ENCODE measurements around the gene RPS2.
"Not testable (repeated sequence)": the region's sequence is repeated elsewhere in the genome, so short reads cannot be mapped to it uniquely, and the experiment has no call there.

Gene RPS2

GRCh38 chr16:1923299-1924034 lies 41.2 kb downstream of the RPS2 start:
- peak; percentile 20; the same call in 2 of the 3 replicates for ATAC-seq
- no peak for TF ChIP-seq RARB (CRISPR knock-in tag; IDR thresholded peaks at IDR 0.05)
- no peak for TF ChIP-seq ZNF8 (CRISPR knock-in tag; IDR thresholded peaks at IDR 0.05)
- no peak for TF ChIP-seq ZNF70 (CRISPR knock-in tag; IDR thresholded peaks at IDR 0.05)
- no peak for TF ChIP-seq ZC3H10 (CRISPR knock-in tag; IDR thresholded peaks at IDR 0.05)
- TF ChIP-seq SNAI2 (CRISPR knock-in tag; IDR thresholded peaks at IDR 0.05), result no peak
- TF ChIP-seq, protein P1, sequence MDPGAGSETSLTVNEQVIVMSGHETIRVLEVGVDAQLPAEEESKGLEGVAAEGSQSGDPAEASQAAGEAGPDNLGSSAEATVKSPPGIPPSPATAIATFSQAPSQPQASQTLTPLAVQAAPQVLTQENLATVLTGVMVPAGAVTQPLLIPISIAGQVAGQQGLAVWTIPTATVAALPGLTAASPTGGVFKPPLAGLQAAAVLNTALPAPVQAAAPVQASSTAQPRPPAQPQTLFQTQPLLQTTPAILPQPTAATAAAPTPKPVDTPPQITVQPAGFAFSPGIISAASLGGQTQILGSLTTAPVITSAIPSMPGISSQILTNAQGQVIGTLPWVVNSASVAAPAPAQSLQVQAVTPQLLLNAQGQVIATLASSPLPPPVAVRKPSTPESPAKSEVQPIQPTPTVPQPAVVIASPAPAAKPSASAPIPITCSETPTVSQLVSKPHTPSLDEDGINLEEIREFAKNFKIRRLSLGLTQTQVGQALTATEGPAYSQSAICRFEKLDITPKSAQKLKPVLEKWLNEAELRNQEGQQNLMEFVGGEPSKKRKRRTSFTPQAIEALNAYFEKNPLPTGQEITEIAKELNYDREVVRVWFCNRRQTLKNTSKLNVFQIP (CRISPR knock-in tag; IDR thresholded peaks at IDR 0.05; ENCODE audit: borderline replicate concordance, low read depth), result no peak
- TF ChIP-seq ZFP30 (CRISPR knock-in tag; IDR thresholded peaks at IDR 0.05), result no peak

DNA sequence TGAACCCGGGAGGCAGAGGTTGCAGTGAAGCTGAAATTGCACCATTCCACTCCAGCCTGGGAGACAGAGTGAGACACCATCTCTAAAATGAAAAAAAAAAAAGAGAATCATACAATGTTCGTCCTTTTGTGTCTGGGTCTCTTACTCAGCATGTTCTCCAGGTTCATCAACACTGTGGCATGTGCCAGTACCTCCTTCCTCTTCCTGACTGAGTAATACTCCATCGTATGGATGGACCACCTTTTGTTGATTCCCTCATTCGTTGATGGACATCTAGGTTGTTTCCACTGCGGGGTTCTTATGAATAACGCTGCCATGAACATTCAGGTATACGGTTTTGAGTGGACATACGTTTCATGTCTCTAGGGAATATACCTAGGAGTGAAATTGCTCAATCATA lies 42.3 kb downstream of the RPS2 start:
- TF ChIP-seq, protein P2, sequence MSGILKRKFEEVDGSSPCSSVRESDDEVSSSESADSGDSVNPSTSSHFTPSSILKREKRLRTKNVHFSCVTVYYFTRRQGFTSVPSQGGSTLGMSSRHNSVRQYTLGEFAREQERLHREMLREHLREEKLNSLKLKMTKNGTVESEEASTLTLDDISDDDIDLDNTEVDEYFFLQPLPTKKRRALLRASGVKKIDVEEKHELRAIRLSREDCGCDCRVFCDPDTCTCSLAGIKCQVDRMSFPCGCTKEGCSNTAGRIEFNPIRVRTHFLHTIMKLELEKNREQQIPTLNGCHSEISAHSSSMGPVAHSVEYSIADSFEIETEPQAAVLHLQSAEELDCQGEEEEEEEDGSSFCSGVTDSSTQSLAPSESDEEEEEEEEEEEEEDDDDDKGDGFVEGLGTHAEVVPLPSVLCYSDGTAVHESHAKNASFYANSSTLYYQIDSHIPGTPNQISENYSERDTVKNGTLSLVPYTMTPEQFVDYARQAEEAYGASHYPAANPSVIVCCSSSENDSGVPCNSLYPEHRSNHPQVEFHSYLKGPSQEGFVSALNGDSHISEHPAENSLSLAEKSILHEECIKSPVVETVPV (CRISPR knock-in tag; IDR thresholded peaks at IDR 0.05), result no peak
- no peak for TF ChIP-seq BACH2 (CRISPR knock-in tag; IDR thresholded peaks at IDR 0.05; ENCODE audit: borderline replicate concordance)
- no peak for TF ChIP-seq ZNF565 (CRISPR knock-in tag; conservative IDR thresholded peaks at IDR 0.05; ENCODE audit: low read depth)
- no peak for TF ChIP-seq ZC3H10 (CRISPR knock-in tag; IDR thresholded peaks at IDR 0.05)
- TF ChIP-seq PPARA (CRISPR knock-in tag; IDR thresholded peaks at IDR 0.05; ENCODE audit: borderline replicate concordance), result no peak
- TF ChIP-seq ZFP3 (CRISPR knock-in tag; IDR thresholded peaks at IDR 0.05), result no peak
- TF ChIP-seq ZNF70 (CRISPR knock-in tag; IDR thresholded peaks at IDR 0.05), result no peak
- TF ChIP-seq TOX (CRISPR knock-in tag; IDR thresholded peaks at IDR 0.05; ENCODE audit: borderline replicate concordance), result no peak
- TF ChIP-seq ESRRG (CRISPR knock-in tag; IDR thresholded peaks at IDR 0.05), result no peak
- no peak for TF ChIP-seq ARNTL (CRISPR knock-in tag; IDR thresholded peaks at IDR 0.05; ENCODE audit: borderline replicate concordance, low read depth)

GRCh38 chr16:1920727-1921171 lies 43.9 kb downstream of the RPS2 start:
- ATAC-seq, result peak; percentile 82
- no peak for TF ChIP-seq ZFP3 (CRISPR knock-in tag; IDR thresholded peaks at IDR 0.05)
- no peak for TF ChIP-seq ZNF70 (CRISPR knock-in tag; IDR thresholded peaks at IDR 0.05)
- TF ChIP-seq, protein P2 (CRISPR knock-in tag; IDR thresholded peaks at IDR 0.05), result no peak
- no peak for TF ChIP-seq SNAI2 (CRISPR knock-in tag; IDR thresholded peaks at IDR 0.05)
- TF ChIP-seq ISL1 (CRISPR knock-in tag; IDR thresholded peaks at IDR 0.05), result no peak
- no peak for TF ChIP-seq ESRRG (CRISPR knock-in tag; IDR thresholded peaks at IDR 0.05)
- TF ChIP-seq PATZ1 (CRISPR knock-in tag; IDR thresholded peaks at IDR 0.05; ENCODE audit: borderline replicate concordance), result no peak
- no peak for TF ChIP-seq CSDC2 (CRISPR knock-in tag; IDR thresholded peaks at IDR 0.05)
- no peak for TF ChIP-seq RARB (CRISPR knock-in tag; IDR thresholded peaks at IDR 0.05)
- TF ChIP-seq, protein P1 (CRISPR knock-in tag; IDR thresholded peaks at IDR 0.05; ENCODE audit: borderline replicate concordance, low read depth), result no peak
- no peak for TF ChIP-seq ZNF8 (CRISPR knock-in tag; IDR thresholded peaks at IDR 0.05)
- TF ChIP-seq BACH2 (CRISPR knock-in tag; IDR thresholded peaks at IDR 0.05; ENCODE audit: borderline replicate concordance), result no peak
- TF ChIP-seq TOX (CRISPR knock-in tag; IDR thresholded peaks at IDR 0.05; ENCODE audit: borderline replicate concordance), result no peak
- TF ChIP-seq GLIS3 (CRISPR knock-in tag; IDR thresholded peaks at IDR 0.05), result no peak
- TF ChIP-seq, protein P3, sequence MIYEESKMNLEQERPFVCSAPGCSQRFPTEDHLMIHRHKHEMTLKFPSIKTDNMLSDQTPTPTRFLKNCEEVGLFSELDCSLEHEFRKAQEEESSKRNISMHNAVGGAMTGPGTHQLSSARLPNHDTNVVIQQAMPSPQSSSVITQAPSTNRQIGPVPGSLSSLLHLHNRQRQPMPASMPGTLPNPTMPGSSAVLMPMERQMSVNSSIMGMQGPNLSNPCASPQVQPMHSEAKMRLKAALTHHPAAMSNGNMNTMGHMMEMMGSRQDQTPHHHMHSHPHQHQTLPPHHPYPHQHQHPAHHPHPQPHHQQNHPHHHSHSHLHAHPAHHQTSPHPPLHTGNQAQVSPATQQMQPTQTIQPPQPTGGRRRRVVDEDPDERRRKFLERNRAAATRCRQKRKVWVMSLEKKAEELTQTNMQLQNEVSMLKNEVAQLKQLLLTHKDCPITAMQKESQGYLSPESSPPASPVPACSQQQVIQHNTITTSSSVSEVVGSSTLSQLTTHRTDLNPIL (CRISPR knock-in tag; IDR thresholded peaks at IDR 0.05; ENCODE audit: low read depth), result no peak
- TF ChIP-seq ARNTL (CRISPR knock-in tag; IDR thresholded peaks at IDR 0.05; ENCODE audit: borderline replicate concordance, low read depth), result no peak
- no peak for TF ChIP-seq ZNF565 (CRISPR knock-in tag; conservative IDR thresholded peaks at IDR 0.05; ENCODE audit: low read depth)
- no peak for TF ChIP-seq ZFP30 (CRISPR knock-in tag; IDR thresholded peaks at IDR 0.05)

More for the DNA sequence above, 42.3 kb downstream of the RPS2 start:
- ATAC-seq, result no peak

- ATAC-seq, result not testable (repeated sequence)
These were observed 44.5 kb downstream of the RPS2 start for GRCh38 chr16:1920122-1920521.

Data from SK-N-SH treated with all-trans-retinoic acid at 6 μM for 48 hours (cell line).